ENCODE data around the gene CAD. TPM values are rescaled to one million over a fixed set of nuclear protein-coding genes. Genes with fewer than 3 reads are reported as not detected.

The CAD gene
- total RNA-seq, 1 donor from 2014 or later: 51.2 TPM

- no peak overlapping the region for H2AFZ ChIP-seq (ENCODE audit: low read depth, low read length)
- no peaks in the 10 kb centered on the region for H3K79me2 ChIP-seq (ENCODE audit: insufficient read depth, low read length)
- no peak overlapping the region for H3K9ac ChIP-seq (ENCODE audit: low read length)
- no peak for DNase-seq (ENCODE audit: low read depth)
- Mint-ChIP-seq H3K4me3 (ENCODE audit: unreplicated experiment) (no peak overlapping the region), H3K27me3 (ENCODE audit: low read depth, unreplicated experiment) (no peaks in the 10 kb centered on the region), H3K4me1 (ENCODE audit: low read depth, unreplicated experiment) (peaks cover 10% of the 10 kb centered on the region), H3K27ac (ENCODE audit: unreplicated experiment) (no peak overlapping the region), H3K36me3 (ENCODE audit: low read depth, unreplicated experiment) (peaks cover 43% of the 10 kb centered on the region), H3K9me3 (ENCODE audit: unreplicated experiment) (no peaks in the 10 kb centered on the region)
- H3K4me3 ChIP-seq (ENCODE audit: insufficient read depth, low read depth, low read length): no peak overlapping the region
- H4K20me1 ChIP-seq (ENCODE audit: insufficient read depth, low read length): peaks cover 10% of the 10 kb centered on the region
- peaks cover 7% of the 10 kb centered on the region for H3K4me1 ChIP-seq (ENCODE audit: insufficient read depth, low read length)
- H3K27me3 ChIP-seq (ENCODE audit: insufficient read depth, low read length): no peaks in the 10 kb centered on the region
- H3K4me2 ChIP-seq (ENCODE audit: low read length): no peak overlapping the region
- H3K9me3 ChIP-seq (ENCODE audit: insufficient read depth, low read depth, low read length): no peaks in the 10 kb centered on the region
- no peak for TF ChIP-seq CTCF (IDR thresholded peaks at IDR 0.05; ENCODE audit: insufficient read depth, low read depth, low read length)
- no peak for TF ChIP-seq EZH2 (IDR thresholded peaks at IDR 0.05; ENCODE audit: insufficient read depth, low read length)
- no peak overlapping the region for H3K27ac ChIP-seq (ENCODE audit: low read depth, low read length)
- peaks cover 35% of the 10 kb centered on the region for H3K36me3 ChIP-seq (ENCODE audit: insufficient read depth, low read length)
- no peak for FAIRE-seq
These were observed 12.0 kb upstream of the CAD start for GRCh38 chr2:27205206-27205605.

GRCh38 chr2:27206346-27206745 is 10.8 kb upstream of the CAD start:
- Histone ChIP-seq H3K36me3 (ENCODE audit: insufficient read depth, low read length) (peaks cover 32% of the 10 kb centered on the region), H3K4me2 (ENCODE audit: low read length) (no peak overlapping the region), H3K4me1 (ENCODE audit: insufficient read depth, low read length) (peaks cover 10% of the 10 kb centered on the region), H3K27me3 (ENCODE audit: insufficient read depth, low read length) (no peaks in the 10 kb centered on the region), H3K9ac (ENCODE audit: low read length) (no peak overlapping the region), H3K4me3 (ENCODE audit: insufficient read depth, low read depth, low read length) (no peak overlapping the region), H3K79me2 (ENCODE audit: insufficient read depth, low read length) (peaks cover 5% of the 10 kb centered on the region), H3K9me3 (ENCODE audit: insufficient read depth, low read depth, low read length) (no peaks in the 10 kb centered on the region), H4K20me1 (ENCODE audit: insufficient read depth, low read length) (peaks cover 10% of the 10 kb centered on the region), H3K27ac (ENCODE audit: low read depth, low read length) (no peak overlapping the region), H2AFZ (ENCODE audit: low read depth, low read length) (no peak overlapping the region)
- FAIRE-seq: no peak
- TF ChIP-seq CTCF (IDR thresholded peaks at IDR 0.05; ENCODE audit: insufficient read depth, low read depth, low read length) (no peak), EZH2 (IDR thresholded peaks at IDR 0.05; ENCODE audit: insufficient read depth, low read length) (no peak)
- no peaks in the 10 kb centered on the region for H3K9me3 Mint-ChIP-seq (ENCODE audit: unreplicated experiment)
- H3K4me1 Mint-ChIP-seq (ENCODE audit: low read depth, unreplicated experiment): peaks cover 10% of the 10 kb centered on the region
- H3K36me3 Mint-ChIP-seq (ENCODE audit: low read depth, unreplicated experiment): peaks cover 41% of the 10 kb centered on the region
- no peak overlapping the region for H3K4me3 Mint-ChIP-seq (ENCODE audit: unreplicated experiment)
- no peaks in the 10 kb centered on the region for H3K27me3 Mint-ChIP-seq (ENCODE audit: low read depth, unreplicated experiment)
- no peak for DNase-seq (ENCODE audit: low read depth)
- no peak overlapping the region for H3K27ac Mint-ChIP-seq (ENCODE audit: unreplicated experiment)

- H4K20me1 ChIP-seq (ENCODE audit: insufficient read depth, low read length): peaks cover 10% of the 10 kb centered on the region
- H3K4me1 Mint-ChIP-seq (ENCODE audit: low read depth, unreplicated experiment): peaks cover 14% of the 10 kb centered on the region
- no peaks in the 10 kb centered on the region for H3K27me3 Mint-ChIP-seq (ENCODE audit: low read depth, unreplicated experiment)
- H3K4me2 ChIP-seq (ENCODE audit: low read length): no peak overlapping the region
- peaks cover 12% of the 10 kb centered on the region for H3K4me1 ChIP-seq (ENCODE audit: insufficient read depth, low read length)
- peaks cover 26% of the 10 kb centered on the region for H3K36me3 ChIP-seq (ENCODE audit: insufficient read depth, low read length)
- H3K9me3 Mint-ChIP-seq (ENCODE audit: unreplicated experiment): no peaks in the 10 kb centered on the region
- no peak overlapping the region for H3K4me3 Mint-ChIP-seq (ENCODE audit: unreplicated experiment)
- no peak overlapping the region for H3K4me3 ChIP-seq (ENCODE audit: insufficient read depth, low read depth, low read length)
- peaks cover 29% of the 10 kb centered on the region for H3K36me3 Mint-ChIP-seq (ENCODE audit: low read depth, unreplicated experiment)
- H3K9me3 ChIP-seq (ENCODE audit: insufficient read depth, low read depth, low read length): no peaks in the 10 kb centered on the region
- DNase-seq (ENCODE audit: low read depth): no peak
- no peak overlapping the region for H2AFZ ChIP-seq (ENCODE audit: low read depth, low read length)
- TF ChIP-seq CTCF (IDR thresholded peaks at IDR 0.05; ENCODE audit: insufficient read depth, low read depth, low read length) (no peak), EZH2 (IDR thresholded peaks at IDR 0.05; ENCODE audit: insufficient read depth, low read length) (no peak)
- FAIRE-seq: no peak
- H3K9ac ChIP-seq (ENCODE audit: low read length): no peak overlapping the region
- H3K27ac Mint-ChIP-seq (ENCODE audit: unreplicated experiment): no peak overlapping the region
- H3K79me2 ChIP-seq (ENCODE audit: insufficient read depth, low read length): peaks cover 10% of the 10 kb centered on the region
- no peak overlapping the region for H3K27ac ChIP-seq (ENCODE audit: low read depth, low read length)
- no peaks in the 10 kb centered on the region for H3K27me3 ChIP-seq (ENCODE audit: insufficient read depth, low read length)
These were observed 8.6 kb upstream of the CAD start for GRCh38 chr2:27208486-27209050.

Data from astrocyte (in vitro differentiated cells and primary cell).